DND-41 (cell line): ENCODE data around the gene GPR161.

Experiments
- CTCF ChIP-seq: IDR thresholded peaks from 2 replicates; pipeline ENCODE4 v1.5.1; 2012; ENCODE audit warnings: borderline replicate concordance, low read length, moderate library complexity, mild to moderate bottlenecking; ENCODE audit not compliant: poor library complexity, severe bottlenecking; ENCODE audit errors: extremely low read depth
- EZH2 ChIP-seq: IDR thresholded peaks from 3 replicates; pipeline ENCODE4 v1.6.1; 2012; ENCODE audit warnings: borderline replicate concordance, low read depth, mild to moderate bottlenecking, moderate library complexity, low read length, inconsistent platforms; ENCODE audit not compliant: severe bottlenecking

- TF ChIP-seq EZH2, result no peak
- TF ChIP-seq CTCF, result no peak
Observed at GRCh38 chr1:168172250-168172915, 35.7 kb upstream of the GPR161 start.
